HG03175 (cell line): ENCODE results near the gene BIRC2.
"Not testable (repeated sequence)": the region's sequence is repeated elsewhere in the genome, so short reads cannot be mapped to it uniquely, and the experiment has no call there.

Experiments used
- ATAC-seq: cut with Tn5 transposase; IDR thresholded peaks from one replicate; pipeline ENCODE4 v1.9.1; 2021; ENCODE audit warnings: mild to moderate bottlenecking, moderate library complexity; ENCODE audit not compliant: unreplicated experiment

Gene BIRC2

GRCh38 chr11:102374633-102375424 lies 27.8 kb downstream of the BIRC2 start:
- not testable (repeated sequence) for ATAC-seq

- ATAC-seq: no peak
Measured at GRCh38 chr11:102375720-102376399, 28.8 kb downstream of the BIRC2 start.

GRCh38 chr11:102377891-102378290 lies 30.9 kb downstream of the BIRC2 start:
- ATAC-seq: no peak

GRCh38 chr11:102378818-102379217 lies 31.8 kb downstream of the BIRC2 start:
- ATAC-seq: no peak

GRCh38 chr11:102382384-102382783 lies 35.4 kb downstream of the BIRC2 start:
- ATAC-seq: no peak

- ATAC-seq: no peak
Measured at GRCh38 chr11:102383839-102384238, 36.8 kb downstream of the BIRC2 start.

- ATAC-seq: no peak
Measured at GRCh38 chr11:102384419-102385079, 37.5 kb downstream of the BIRC2 start.

- no peak for ATAC-seq
Measured at GRCh38 chr11:102385085-102386007, 38.3 kb downstream of the BIRC2 start.

- ATAC-seq: no peak
Measured at GRCh38 chr11:102386136-102386734, 39.2 kb downstream of the BIRC2 start.

GRCh38 chr11:102387043-102387781 lies 40.2 kb downstream of the BIRC2 start:
- no peak for ATAC-seq

- ATAC-seq: no peak
Measured at GRCh38 chr11:102389253-102389652, 42.2 kb downstream of the BIRC2 start.

- ATAC-seq: peak; percentile 91
Measured at GRCh38 chr11:102390667-102391465, 43.9 kb downstream of the BIRC2 start.

GRCh38 chr11:102391549-102392237 lies 44.7 kb downstream of the BIRC2 start:
- no peak for ATAC-seq

GRCh38 chr11:102393272-102393730 lies 46.3 kb downstream of the BIRC2 start:
- ATAC-seq: no peak

GRCh38 chr11:102395720-102396393 lies 48.8 kb downstream of the BIRC2 start:
- ATAC-seq: no peak

- no peak for ATAC-seq
Measured at GRCh38 chr11:102396708-102397563, 49.9 kb downstream of the BIRC2 start.

GRCh38 chr11:102398297-102398696 lies 51.3 kb downstream of the BIRC2 start:
- no peak for ATAC-seq
